T1000 (cell line): ENCODE results near the gene KLHDC4.
"Not testable (repeated sequence)": the region's sequence is repeated elsewhere in the genome, so short reads cannot be mapped to it uniquely, and the experiment has no call there.

Source experiments
- DNase-seq: peaks from one replicate; lab custom pipeline; 2025; ENCODE audit warnings: mixed read lengths; lab: John Stamatoyannopoulos, UW

Gene KLHDC4

DNA sequence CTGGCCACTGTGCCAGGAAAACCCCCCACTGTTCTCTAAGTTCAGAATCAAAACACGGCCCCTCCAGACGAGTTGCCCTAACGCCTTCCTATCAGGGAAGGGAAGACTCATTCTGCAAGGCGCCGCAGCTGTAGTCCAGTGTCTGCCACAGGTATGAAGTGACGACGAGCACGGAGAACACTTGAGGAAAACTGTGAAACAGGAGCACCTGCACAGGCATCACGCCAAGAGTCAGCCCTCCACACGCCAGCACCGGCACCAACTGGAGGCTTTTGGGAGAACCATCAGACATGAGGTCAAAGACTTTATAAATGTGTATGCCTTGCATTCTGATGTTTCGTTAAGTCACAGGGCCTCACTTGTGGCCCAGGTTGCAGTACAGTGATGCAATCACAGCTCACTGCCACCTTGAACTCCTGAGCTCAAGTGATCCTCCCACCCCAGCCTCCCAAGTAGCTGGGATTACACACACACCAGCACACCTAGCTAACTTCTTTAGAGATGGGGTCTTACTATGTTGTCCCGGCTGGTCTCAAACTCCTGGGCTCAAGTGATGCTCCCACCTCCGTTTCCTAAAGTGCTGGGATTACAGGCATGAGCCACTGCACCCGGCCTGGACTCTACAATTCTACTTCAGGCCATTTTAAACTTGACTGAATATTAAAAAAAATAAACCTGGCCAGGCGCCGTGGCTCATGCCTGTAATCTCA is 22.9 kb downstream of the KLHDC4 start:
- no peak for DNase-seq

GRCh38 chr16:87741700-87742415 is 23.9 kb downstream of the KLHDC4 start:
- no peak for DNase-seq

DNA sequence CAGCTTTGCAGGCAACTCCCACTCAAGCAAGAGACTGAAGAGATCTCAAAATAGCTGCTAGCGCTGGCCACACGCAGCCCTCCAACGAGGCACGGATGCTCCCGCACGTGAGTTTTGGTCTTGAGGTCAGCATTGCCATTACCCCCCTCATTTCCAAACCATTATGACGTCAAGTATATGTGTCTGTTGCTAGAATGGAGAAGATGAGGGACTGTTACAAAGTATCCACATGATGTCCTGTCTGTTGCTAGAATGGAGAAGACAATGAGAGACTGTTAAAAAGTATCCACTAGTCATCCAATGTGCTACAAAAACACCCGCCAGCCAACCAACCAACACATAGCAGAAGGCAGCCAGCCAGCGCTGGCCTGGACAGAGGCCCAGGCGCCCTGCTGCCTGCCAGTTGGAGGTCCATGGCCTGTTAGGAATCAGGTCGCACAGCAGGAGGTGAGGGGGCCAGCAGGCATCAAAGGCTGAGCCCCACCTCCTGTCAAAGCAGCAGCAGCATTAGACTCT is 24.8 kb downstream of the KLHDC4 start:
- DNase-seq = no peak

DNA sequence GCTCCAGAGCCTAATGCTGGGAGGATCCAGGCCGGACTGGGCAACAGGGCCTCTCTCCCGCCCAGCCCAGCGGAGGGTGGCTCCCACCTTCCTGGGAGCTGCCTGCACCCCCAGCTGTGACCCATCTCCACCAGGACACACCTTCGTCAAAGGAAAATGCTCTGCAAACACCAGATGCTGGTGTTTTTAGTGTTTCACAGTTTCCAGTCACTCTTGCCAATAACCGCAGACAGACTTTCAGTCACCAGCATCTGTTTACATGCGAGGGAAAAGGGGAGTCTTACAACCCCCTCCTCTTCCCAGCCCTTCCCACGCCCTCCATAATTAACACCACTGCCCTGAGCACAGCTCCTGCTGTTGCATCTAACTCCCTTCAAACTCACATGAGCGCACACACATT is 25.3 kb downstream of the KLHDC4 start:
- DNase-seq = no peak

DNA sequence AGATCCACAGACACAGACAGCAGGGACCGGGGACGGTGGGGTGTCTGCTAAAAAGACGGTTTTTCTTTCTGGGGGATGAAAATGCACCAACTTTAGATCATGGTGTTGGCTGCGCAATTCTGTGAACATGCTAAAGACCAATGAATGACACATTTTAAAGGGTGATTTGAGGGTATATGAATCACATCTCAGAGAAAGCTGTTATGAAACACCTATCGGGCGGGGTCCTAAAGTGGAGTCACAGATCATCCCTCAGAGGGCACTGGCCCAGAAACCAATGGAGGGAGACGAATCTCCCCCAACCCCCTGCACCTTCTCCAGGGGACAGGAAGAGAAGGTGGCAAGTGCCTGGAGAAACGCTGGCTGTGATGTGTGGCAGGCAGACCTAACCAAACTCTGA is 26.0 kb downstream of the KLHDC4 start:
- DNase-seq = no peak

DNA sequence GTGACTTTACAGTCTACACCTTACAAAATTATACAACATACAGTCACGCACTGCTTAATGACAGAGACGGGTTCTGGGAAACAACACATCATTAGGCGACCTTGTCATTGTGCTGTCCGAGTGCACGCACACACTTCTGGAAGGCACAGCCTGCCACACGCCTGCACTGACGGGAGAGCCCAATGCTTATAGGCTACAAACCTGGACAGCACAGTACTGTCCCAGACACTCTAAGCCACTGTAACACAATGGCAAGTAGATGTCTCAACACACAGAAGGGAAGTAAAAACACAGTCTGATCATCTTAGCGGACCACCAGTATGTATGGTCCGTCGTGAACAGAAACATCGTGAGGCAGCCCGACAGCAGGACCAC is 29.8 kb downstream of the KLHDC4 start:
- no peak for DNase-seq

GRCh38 chr16:87735270-87736007 is 30.3 kb downstream of the KLHDC4 start:
- DNase-seq = no peak

DNA sequence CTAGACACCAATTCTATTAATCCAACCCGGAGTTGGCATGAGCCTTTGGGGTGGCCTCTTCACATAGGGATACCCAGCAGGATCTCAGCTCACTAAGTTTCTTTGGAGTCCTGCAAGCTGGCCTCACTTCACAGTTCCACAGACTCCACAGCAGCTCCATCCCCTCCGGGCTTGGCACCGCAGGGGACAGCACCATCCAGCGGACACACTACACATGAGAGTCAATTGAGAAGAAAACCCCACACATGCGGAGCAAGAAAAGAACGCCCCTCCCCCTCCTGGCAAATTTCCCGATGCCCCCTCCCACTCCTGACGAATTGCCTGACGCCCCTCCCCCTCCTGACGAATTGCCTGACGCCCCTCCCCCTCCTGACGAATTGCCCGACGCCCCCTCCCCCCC is 31.1 kb downstream of the KLHDC4 start:
- DNase-seq = no peak

- DNase-seq = no peak
These were observed 32.6 kb downstream of the KLHDC4 start for GRCh38 chr16:87733190-87733589.

- DNase-seq = no peak
These were observed 34.2 kb downstream of the KLHDC4 start for GRCh38 chr16:87731607-87732006.

GRCh38 chr16:87729266-87729954 is 36.4 kb downstream of the KLHDC4 start:
- no peak for DNase-seq

- DNase-seq = no peak
These were observed 37.8 kb downstream of the KLHDC4 start for GRCh38 chr16:87728026-87728425.

GRCh38 chr16:87727346-87727745 is 38.4 kb downstream of the KLHDC4 start:
- no peak for DNase-seq

GRCh38 chr16:87726577-87726976 is 39.2 kb downstream of the KLHDC4 start:
- DNase-seq = not testable (repeated sequence)

GRCh38 chr16:87725596-87726235 is 40.1 kb downstream of the KLHDC4 start:
- no peak for DNase-seq

GRCh38 chr16:87724490-87725291 is 41.1 kb downstream of the KLHDC4 start:
- no peak for DNase-seq

DNA sequence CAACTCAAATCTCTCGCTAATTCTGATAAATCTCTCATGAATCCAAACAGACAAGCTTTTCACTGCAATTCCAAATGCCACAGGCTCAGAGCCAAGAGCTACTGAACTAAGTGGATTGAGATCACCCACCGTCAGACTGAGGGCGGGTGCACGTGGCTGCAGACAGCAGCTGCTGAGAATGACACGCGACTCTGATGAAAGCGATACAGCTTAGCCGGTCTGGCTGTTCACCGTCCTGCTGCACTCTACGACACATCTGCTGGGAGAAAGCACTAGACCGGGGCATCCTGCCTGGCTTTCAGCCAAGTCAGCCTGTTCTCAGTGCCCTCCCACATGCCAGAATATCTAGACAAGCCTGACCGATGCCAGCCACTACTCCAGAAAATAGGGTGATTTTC is 42.6 kb downstream of the KLHDC4 start:
- DNase-seq = no peak

DNA sequence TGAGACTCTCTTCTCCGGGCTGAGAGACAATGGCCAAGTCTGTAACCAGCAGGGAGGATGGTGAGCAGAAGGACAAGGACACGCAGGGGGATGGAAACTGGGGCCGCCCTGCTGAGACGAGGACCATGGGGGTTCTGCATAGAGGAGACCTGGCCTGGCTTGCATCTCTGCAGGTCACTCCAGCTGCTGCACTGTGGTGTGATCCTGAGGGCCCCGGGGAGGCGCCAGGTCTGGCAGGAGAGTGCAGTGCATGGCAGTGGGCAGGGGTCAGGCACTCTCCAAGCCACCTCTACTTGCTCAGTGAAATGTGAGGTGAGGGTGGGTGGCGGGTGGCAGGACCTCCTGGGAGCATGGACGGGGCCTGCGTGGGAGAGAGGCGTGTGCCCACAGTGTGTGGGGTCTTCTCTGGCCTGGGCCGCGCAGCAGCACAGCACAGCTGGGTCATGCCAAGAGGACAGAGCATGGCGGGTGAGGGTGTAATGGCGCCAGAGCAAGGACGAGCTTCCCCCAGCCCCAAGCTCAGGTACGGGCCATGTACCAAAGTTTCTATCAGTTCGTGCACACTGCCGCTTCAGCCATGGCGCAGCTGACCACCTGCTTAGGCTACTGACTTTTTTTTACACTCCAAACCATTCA is 43.1 kb downstream of the KLHDC4 start:
- DNase-seq = no peak

DNA sequence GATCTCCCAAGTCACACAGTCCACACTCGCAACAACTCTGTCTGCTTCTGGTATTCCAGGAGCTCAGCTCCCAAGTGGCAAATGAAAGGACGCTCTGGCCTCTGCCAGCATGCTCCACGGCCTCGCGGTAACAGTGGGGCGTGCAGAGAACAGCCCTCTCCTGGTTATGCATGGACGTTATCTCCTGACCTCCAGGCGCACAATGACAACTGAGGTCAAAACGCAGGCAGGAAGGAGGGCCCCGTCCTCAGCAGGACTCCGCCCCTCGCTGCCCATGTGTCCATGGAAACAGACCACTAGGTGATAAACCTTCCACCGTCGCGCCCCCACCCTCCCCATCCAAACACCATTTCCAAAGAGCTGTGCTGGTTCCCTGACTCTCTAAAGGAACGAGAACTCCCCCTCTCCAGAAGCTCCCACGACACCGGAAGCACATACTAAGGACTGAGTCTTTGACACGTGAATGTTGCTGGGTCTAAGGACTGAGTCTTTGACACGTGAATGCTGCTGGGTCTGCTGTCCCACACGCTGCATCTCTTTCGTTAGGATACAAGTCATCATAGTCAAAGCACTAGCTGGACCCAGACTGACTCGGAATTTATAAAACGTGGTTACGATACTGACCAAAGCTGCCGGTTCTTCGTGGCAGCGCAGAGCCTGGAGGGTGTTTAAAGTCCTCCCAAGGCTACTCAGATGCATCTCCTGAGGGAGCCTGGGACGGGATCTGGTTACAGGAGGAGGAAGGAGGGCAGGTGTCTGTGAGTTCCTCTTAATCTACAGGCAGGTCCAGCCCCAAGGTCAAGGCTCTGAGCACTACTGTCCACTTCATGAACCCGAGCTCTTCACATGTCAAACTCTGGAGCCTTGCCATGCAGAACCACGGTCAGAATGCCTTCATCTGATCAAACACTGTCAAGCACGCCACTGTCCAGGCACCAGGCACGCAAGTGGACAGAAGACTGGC is 43.9 kb downstream of the KLHDC4 start:
- DNase-seq = no peak
